Stimulated activated CD8-positive, alpha-beta memory T cell treated with anti-CD3 and anti-CD28 coated beads, Interleukin-15, amount 100 ng/mL, for 48 hours (primary cell): ENCODE data around the gene EPHA3.

Source experiments
- DNase-seq, 2 donors: peaks; one replicate each; pipeline ENCODE4 v3.0.0-alpha.2; 2020; ENCODE audit warnings: low read depth in 2 of 2

Gene EPHA3

GRCh38 chr3:89107461-89108290 is at the start of gene EPHA3:
TSS of gene EPHA3 (plus strand) at chr3:89107621. CDS start at chr3:89107749, 128 bp downstream.
- DNase-seq: no peak

GRCh38 chr3:89058371-89058770 is 49.0 kb upstream of the EPHA3 start:
- DNase-seq: no peak

- DNase-seq: no peak
Observed at GRCh38 chr3:89059211-89059925, 48.1 kb upstream of the EPHA3 start.

GRCh38 chr3:89061259-89061658 is 46.2 kb upstream of the EPHA3 start:
- no peak for DNase-seq

- no peak for DNase-seq
Observed at GRCh38 chr3:89067736-89068135, 39.7 kb upstream of the EPHA3 start.

GRCh38 chr3:89072642-89073041 is 34.8 kb upstream of the EPHA3 start:
- no peak for DNase-seq

GRCh38 chr3:89079944-89080343 is 27.5 kb upstream of the EPHA3 start:
- DNase-seq: no peak

GRCh38 chr3:89087851-89088250 is 19.6 kb upstream of the EPHA3 start:
- no peak for DNase-seq

GRCh38 chr3:89098173-89098572 is 9.2 kb upstream of the EPHA3 start:
- DNase-seq: no peak

GRCh38 chr3:89098964-89099585 is 8.3 kb upstream of the EPHA3 start:
- DNase-seq: no peak

- no peak for DNase-seq
Observed at GRCh38 chr3:89101251-89101650, 6.2 kb upstream of the EPHA3 start.

GRCh38 chr3:89101921-89102320 is 5.5 kb upstream of the EPHA3 start:
- no peak for DNase-seq

GRCh38 chr3:89104499-89104898 is 2.9 kb upstream of the EPHA3 start:
- DNase-seq: no peak

- no peak for DNase-seq
Observed at GRCh38 chr3:89105503-89105902, 1.9 kb upstream of the EPHA3 start.

- no peak for DNase-seq
Observed at GRCh38 chr3:89108291-89108550, 800 bp downstream of the EPHA3 start.

GRCh38 chr3:89113344-89113743 is 5.9 kb downstream of the EPHA3 start:
- DNase-seq: no peak

GRCh38 chr3:89113893-89114840 is 6.7 kb downstream of the EPHA3 start:
- no peak for DNase-seq

- DNase-seq: no peak
Observed at GRCh38 chr3:89114841-89115223, 7.4 kb downstream of the EPHA3 start.

GRCh38 chr3:89116476-89116875 is 9.1 kb downstream of the EPHA3 start:
- no peak for DNase-seq

- DNase-seq: no peak
Observed at GRCh38 chr3:89138048-89138447, 30.6 kb downstream of the EPHA3 start.

- no peak for DNase-seq
Observed at GRCh38 chr3:89139870-89140269, 32.4 kb downstream of the EPHA3 start.

- DNase-seq: no peak
Observed at GRCh38 chr3:89144080-89144479, 36.7 kb downstream of the EPHA3 start.
